Activated T-helper 9 cell treated with anti-CD3 and anti-CD28 coated beads, Interleukin-2, amount 50 U/mL, for 16 hours (primary cell): ENCODE measurements around the gene HIPK2.
"Not testable (repeated sequence)": the region's sequence is repeated elsewhere in the genome, so short reads cannot be mapped to it uniquely, and the experiment has no call there.

ENCODE experiments used
- DNase-seq: peaks from one replicate; pipeline ENCODE4 v3.0.0-alpha.2; 2020; ENCODE audit warnings: low read depth

Gene HIPK2

GRCh38 chr7:139618482-139619366, 159.1 kb downstream of the HIPK2 start:
- no peak for DNase-seq

DNA sequence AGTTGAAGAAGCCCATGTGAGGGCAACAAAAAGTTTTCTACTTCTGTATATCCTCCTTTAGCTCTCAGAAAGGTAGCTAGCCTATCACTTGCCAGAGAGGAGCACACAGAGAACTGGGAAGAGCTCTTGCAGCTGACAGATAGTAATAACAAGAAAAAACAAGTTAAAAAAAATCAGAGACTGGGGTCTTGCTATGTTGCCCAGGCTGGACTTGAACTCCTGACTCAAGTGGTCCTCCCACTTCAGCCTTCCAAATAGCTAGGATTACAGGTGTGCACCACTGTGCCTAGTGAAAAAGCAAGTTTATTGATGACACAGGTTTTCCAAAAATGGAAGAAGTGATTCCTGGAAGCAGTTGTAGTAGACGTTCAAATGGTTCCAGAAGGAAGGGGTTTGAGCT, 160.7 kb downstream of the HIPK2 start:
- DNase-seq: no peak

DNA sequence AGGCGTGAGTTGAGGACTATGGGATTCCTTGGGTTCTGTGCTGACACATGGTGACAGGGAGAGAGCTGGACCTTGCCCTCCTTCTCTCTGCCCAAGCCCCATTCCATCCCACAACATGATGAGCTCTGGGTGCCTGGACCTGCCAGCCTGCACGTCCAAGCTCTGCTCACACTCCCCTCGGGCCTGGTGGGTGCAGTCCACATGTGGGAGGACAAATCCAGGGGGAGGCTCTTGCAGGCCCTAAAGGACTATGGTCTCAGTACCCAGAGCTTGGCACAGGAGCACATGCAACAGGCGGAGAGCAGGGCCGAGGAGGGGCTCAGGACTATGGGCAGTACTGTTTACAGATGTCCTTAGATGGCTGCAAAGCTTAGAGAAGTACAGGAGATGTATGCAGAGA, 162.9 kb downstream of the HIPK2 start:
- DNase-seq: no peak

- DNase-seq: no peak
These were observed 163.8 kb downstream of the HIPK2 start for GRCh38 chr7:139613971-139614411.

- not testable (repeated sequence) for DNase-seq
These were observed 166.2 kb downstream of the HIPK2 start for GRCh38 chr7:139611556-139611955.

GRCh38 chr7:139610595-139610994, 167.2 kb downstream of the HIPK2 start:
- no peak for DNase-seq

GRCh38 chr7:139603896-139604295, 173.9 kb downstream of the HIPK2 start:
- no peak for DNase-seq

GRCh38 chr7:139603282-139603681, 174.5 kb downstream of the HIPK2 start:
- no peak for DNase-seq

- DNase-seq: no peak
These were observed 175.6 kb downstream of the HIPK2 start for GRCh38 chr7:139602143-139602722.

GRCh38 chr7:139601176-139601575, 176.6 kb downstream of the HIPK2 start:
- DNase-seq: no peak

GRCh38 chr7:139600306-139600705, 177.5 kb downstream of the HIPK2 start:
- no peak for DNase-seq

GRCh38 chr7:139598642-139599041, 179.2 kb downstream of the HIPK2 start:
- no peak for DNase-seq

DNA sequence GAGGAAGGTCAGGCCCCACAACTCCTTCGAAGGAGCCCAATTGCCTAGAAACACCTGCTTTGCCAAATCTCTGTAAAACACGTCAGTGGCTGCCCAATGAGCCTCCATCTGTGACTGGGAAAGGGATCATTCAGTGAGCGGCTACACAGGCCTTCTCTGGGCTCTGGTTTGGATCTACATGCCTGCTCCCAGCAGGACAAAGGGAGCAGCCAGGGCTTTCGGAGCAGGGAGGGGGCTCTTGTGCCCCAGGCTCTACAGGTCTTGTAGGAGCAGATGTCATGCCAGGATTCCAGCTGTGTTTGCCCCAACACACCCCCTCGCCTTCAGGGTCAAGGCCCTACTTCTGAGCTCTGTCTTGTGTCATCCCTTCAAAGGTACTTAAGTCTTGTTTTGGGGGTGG, 180.8 kb downstream of the HIPK2 start:
- DNase-seq: no peak

- DNase-seq: no peak
These were observed 181.2 kb downstream of the HIPK2 start for GRCh38 chr7:139596626-139597025.

DNA sequence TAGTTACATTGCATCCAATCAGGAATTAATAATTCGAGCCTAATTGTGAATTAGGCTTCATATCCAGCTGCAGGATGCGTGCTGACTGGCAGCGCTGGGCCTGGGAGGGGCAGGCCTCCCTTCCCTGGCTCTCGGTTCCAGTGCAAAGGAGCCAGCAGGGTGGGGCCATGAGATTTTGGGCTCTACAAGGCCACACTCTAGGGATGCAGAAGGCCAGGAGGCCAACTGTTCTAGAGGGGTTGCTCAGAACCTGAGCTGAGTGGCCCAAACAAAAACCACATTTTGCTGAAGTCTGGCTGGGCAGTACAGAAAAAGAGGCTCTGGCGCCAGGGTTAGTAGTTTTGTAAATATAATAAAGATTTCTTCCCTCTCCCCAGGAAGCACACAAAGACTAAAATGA, 182.0 kb downstream of the HIPK2 start:
- no peak for DNase-seq

DNA sequence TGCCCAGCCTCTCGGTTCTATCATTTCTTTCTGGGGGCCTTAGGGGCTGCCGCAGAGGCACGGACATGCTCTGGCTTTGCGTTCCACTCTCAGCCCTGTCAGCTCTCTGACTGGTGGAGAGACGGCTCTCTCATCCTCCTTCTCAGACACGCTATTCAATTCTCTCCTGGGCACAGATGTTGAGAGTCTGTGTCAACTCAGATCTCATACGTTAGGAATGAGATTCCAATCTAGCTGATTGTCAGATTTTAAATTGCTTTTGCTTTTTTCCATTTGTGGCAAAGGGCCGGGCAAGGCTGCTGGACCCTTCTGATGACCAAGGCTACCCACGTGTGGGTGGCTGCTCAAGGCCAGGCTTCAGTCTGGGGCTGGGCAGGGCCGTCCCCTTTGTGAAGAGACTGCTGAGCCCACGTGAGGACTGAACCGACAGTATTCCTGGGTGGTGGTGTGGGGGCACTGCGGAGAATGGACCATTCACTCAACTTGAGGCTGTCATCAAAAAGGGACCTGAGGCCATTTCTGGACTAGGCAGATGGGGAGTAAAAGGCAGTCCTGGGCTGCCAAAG, 182.8 kb downstream of the HIPK2 start:
- no peak for DNase-seq

- DNase-seq: no peak
These were observed 183.7 kb downstream of the HIPK2 start for GRCh38 chr7:139594090-139594489.

GRCh38 chr7:139592801-139593461, 184.9 kb downstream of the HIPK2 start:
- DNase-seq: no peak

GRCh38 chr7:139591550-139592195, 186.1 kb downstream of the HIPK2 start:
- no peak for DNase-seq

DNA sequence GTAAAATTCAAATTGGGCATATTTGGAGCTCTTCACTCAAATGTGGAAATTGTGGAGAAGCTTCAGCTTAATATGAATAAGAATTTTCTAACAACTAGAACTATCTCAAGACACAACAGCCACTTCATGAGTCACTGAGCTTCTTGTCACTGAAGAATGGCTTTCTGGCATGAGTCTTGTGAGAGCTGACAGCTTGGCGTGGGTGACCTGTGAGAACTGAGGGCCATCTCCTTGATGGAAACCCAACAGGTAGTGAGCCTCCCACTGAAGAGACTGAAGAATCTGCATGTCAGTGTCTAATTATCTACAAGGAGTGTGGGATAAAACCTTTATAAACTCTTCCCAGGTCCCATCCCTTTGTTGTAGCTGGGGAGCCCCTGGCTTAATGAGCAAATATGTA, 188.3 kb downstream of the HIPK2 start:
- no peak for DNase-seq

DNA sequence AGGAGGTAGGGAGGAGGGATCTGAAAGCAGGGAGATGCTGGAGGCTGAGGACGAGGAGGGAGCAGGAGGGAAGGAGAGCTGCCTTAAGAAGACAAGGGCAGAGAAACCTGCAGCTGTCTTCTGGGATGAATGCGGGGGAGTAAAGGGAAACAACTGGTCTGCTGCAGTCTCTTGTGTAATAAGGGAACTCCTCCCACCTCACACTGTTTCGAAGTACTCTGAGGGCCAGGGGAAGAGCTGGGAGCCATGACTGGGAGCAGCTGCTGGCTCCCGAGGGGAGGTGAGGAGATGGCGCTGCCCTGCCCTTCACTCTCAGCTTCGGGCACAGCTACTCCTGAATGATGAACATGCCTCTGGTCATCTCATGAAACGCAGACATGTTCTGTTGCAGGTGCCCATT, 189.2 kb downstream of the HIPK2 start:
- DNase-seq: no peak

DNA sequence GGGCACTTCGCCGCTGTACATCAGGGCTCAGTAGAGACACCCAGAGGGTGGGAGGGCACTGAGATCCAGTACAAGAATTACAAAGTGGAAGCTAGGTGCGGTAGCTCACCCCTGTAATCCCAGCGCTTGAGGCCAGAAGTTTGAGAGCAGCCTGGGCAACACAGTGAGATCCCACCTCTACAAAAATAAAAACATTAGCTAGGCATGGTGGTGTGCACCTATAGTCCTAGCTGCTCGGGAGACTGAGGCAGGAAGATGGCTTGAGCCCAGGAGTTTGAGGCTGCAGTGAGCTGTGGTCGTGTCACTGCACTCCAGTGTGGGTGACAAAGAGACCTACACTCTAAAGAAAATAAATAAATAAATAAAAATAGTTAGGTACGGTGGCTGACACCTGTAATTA, 190.3 kb downstream of the HIPK2 start:
- DNase-seq: no peak
